HG02623 (cell line): Measurements from ENCODE around the gene FAM50B.
"Not testable (repeated sequence)": the region's sequence is repeated elsewhere in the genome, so short reads cannot be mapped to it uniquely, and the experiment has no call there.

ENCODE experiments used
- ATAC-seq: cut with Tn5 transposase; IDR thresholded peaks from one replicate; pipeline ENCODE4 v1.9.1; 2021; ENCODE audit warnings: moderate library complexity; ENCODE audit not compliant: unreplicated experiment

The FAM50B gene

GRCh38 chr6:3847521-3847920 is 1.7 kb upstream of the FAM50B start:
- no peak for ATAC-seq

- ATAC-seq: no peak
Observed at GRCh38 chr6:3848380-3848779, 793 bp upstream of the FAM50B start.

DNA sequence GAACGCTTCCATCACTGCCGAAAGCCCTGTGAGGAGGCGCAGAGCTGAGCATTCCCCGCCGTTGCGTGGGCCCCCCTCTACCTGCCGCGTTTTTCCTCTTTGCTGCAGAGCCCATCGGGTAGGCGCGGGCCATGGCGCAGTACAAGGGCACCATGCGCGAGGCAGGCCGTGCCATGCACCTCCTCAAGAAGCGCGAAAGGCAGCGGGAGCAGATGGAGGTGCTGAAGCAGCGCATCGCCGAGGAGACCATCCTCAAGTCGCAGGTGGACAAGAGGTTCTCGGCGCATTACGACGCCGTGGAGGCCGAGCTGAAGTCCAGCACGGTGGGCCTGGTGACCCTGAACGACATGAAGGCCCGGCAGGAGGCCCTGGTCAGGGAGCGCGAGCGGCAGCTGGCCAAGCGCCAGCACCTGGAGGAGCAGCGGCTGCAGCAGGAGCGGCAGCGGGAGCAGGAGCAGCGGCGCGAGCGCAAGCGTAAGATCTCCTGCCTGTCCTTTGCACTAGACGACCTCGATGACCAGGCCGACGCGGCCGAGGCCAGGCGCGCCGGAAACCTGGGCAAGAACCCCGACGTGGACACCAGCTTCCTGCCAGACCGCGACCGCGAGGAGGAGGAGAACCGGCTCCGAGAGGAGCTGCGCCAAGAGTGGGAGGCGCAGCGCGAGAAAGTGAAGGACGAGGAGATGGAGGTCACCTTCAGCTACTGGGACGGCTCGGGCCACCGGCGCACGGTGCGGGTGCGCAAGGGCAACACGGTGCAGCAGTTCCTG is 693 bp downstream of the FAM50B start:
- ATAC-seq: no peak

GRCh38 chr6:3850451-3851203 is 1.5 kb downstream of the FAM50B start:
- no peak for ATAC-seq

GRCh38 chr6:3851839-3852238 is 2.7 kb downstream of the FAM50B start:
- ATAC-seq: no peak

GRCh38 chr6:3852391-3852790 is 3.2 kb downstream of the FAM50B start:
- ATAC-seq: no peak

DNA sequence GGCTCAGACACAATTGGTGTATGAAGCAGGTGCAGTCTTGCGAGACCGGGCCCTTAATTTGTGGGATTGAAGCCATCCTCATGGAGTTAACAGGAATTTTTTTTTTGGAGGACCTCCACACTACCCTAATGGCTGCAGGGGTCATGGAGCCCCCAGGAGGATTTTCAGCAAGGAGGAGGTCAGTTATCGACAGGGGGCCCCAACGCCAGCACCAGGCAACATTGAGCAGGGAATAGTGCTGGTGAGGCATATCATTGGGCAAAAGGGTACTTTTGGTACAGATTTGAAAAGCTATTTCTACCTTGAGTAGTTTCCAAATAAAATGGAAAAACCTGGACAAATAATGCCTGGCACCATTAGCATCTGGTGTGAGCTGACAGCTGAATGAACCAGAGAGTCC is 6.7 kb downstream of the FAM50B start:
- ATAC-seq: no peak

- no peak for ATAC-seq
Observed at GRCh38 chr6:3856576-3856975, 7.4 kb downstream of the FAM50B start.

- ATAC-seq: no peak
Observed at GRCh38 chr6:3857468-3858456, 8.6 kb downstream of the FAM50B start.

GRCh38 chr6:3859878-3860552 is 10.8 kb downstream of the FAM50B start:
- ATAC-seq: no peak

DNA sequence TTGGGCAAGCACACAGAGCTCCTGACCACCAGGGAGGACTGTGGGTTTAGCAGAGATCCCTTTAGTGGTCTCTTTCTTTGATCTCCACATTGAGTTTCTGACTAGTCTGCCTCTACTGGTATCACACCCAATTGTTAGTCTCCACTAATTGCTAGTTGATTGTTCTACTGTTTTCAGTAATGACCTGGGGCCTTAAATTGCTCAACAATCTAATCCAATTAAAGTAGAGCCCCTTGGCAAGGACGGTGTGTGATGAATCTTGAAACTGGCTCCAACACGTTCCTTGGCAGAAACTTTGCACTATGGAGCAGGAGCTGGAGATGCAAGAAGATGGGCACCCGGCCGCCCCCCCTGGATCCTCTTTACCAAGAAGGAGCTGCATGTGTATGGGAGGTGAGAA is 12.3 kb downstream of the FAM50B start:
- ATAC-seq: no peak

DNA sequence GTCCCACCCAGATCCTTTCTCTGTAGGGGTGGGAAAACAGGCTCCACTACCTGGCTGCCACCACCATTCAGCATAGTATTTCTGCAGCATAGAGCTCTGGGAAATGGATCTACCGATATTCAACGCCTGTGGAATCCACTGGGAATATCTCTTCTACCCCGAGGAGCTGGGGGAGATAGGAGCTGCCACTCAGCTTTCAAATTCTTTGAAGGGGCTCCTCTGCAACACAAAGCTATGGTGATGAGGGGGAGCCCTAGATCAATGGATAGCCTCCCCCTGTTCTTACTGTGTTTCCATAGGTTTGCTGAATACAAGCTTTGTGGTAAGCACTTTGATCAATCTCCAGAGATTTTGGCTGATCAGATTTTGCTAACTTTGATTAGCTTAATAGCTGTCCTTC is 12.9 kb downstream of the FAM50B start:
- no peak for ATAC-seq

DNA sequence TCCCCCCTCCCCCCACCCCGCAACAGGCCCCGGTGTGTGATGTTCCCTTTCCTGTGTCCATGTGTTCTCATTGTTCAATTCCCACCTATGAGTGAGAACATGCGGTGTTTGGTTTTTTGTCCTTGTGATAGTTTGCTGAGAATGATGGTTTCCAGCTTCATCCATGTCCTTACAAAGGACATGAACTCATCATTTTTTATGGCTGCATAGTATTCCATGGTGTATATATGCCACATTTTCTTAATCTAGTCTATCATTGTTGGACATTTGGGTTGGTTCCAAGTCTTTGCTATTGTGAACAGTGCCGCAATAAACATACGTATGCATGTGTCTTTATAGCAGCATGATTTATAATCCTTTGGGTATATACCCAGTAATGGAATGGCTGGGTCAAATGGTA is 14.1 kb downstream of the FAM50B start:
- not testable (repeated sequence) for ATAC-seq

GRCh38 chr6:3865463-3865862 is 16.3 kb downstream of the FAM50B start:
- ATAC-seq: no peak

DNA sequence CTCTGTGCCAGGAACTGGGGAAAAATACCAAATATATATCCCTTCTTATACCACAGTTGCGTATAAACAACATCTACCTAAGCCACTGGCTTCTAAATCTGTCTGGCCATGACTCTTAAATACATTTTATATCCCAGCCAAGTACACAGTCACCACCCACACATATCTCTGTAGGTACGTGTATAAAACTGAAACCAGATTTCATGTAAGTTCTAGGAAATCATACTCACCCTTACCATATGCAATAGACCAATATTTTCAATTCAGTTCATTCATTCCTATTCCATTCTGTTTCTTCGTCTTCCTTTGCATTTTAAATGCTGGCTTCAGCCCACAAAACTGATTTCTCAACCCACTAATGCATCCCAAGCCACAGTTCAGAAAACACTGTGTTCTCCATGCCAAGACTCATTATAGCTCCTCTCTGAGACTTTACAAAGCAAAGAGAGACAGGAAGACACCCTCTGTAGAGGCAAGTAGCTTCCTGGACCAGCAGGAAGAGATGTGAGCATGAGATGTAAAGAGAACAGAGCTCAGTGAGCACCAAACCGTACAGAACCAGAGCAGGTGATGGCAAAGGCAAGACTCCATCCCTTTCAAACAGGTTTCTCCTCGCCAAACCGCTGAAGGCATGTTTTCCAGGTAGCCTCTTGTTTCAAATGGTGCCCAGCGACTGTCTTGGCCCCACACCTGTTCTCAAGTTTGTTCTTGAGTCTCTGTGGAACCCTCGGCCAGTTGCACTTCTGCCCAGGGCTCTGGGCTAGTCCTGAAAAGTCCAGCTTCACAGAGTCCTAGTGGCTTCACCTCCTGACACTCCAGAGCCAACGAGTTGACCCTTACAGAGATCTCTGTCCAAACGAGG is 18.7 kb downstream of the FAM50B start:
- ATAC-seq: no peak

DNA sequence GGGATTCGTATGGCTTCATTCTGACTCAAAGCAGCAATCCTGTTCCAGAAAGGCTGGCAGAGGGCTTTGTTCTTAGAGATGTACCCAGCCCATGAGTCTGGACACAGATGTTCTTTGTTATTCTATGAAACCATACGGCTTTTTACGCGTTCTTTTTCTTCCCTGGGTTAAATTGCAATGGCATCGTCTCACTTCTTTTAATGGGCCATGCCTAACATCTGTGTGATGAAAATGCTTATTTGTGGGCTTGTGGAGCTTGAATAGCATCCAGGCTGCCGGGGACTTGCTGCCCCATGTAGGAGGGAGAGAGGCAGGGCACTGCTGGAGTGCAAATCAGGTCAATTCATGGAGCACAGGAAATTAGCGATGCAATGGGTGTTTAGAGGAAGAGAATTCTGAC is 19.4 kb downstream of the FAM50B start:
- ATAC-seq: no peak

GRCh38 chr6:3869284-3869631 is 20.1 kb downstream of the FAM50B start:
- no peak for ATAC-seq

- no peak for ATAC-seq
Observed at GRCh38 chr6:3869632-3870527, 20.7 kb downstream of the FAM50B start.

- ATAC-seq: no peak
Observed at GRCh38 chr6:3870528-3870925, 21.4 kb downstream of the FAM50B start.
